HT-29 (cell line): Measurements from ENCODE around the gene CCDC71. TPM values are rescaled to one million over a fixed set of nuclear protein-coding genes. Genes with fewer than 3 reads are reported as not detected.
A peak's percentile ranks its signal among the peaks of the same experiment; 100 is the strongest.

Source experiments
- DNase-seq: peaks from one replicate; pipeline ENCODE4 v3.0.0-alpha.2; 2015; ENCODE audit warnings: low spot score
- total RNA-seq: library from RNA; depleted of rRNA; stranded (reverse); fragments of >200 nt; shearing (Covaris generic); gene quantifications from 2 replicates; pipeline ENCODE4 v1.2.3, GENCODE V29; 2014; rRNA removed

The CCDC71 gene
- 12.4 and 19.5 TPM in 2 replicates for total RNA-seq

DNA sequence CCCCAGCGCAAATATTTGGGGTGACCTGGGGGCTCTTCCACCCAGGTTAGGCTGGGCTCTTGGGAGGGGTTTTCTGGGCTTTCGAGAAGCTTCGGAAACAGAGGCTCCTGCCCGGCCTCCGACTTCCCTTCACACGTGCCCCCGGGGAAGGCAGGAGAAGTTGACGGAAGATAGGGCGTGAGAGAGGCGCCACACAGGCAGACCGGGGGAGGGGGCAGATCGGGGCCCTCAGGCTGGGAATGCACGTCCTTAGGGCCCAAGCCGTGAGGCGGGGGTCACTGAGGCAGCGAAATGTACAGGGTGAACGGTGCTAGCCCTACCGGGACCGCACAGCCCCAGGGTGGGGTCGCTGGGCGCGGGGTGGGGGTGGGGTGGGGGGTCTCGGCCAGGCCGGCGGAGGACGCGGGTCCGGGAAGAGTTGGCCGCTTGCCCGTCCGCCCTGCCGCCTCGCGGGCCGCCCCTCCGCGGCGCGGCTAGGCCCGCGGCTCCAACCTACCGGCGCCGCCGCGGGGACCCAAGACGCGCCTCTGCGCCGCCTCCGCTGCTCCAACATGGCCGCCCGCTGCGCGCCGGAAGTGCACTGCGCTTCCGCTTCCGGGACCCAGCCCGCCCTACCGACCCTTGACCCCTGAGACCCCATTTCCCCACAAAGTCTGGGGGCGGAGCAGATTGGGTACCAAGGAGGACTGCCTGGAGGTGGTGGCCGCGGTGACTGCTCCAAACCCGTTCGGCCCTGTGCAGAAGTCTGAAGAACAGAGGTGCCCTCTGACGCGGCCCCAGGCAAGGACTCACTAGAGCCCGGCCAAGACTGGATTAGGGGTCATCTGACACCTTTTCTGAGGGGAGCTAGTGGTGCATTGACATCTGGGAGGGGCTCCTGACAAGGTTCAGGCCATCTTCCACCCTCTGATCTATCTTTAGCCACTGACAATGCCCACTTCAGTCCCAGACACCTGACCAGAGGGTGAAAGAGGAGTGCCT lies at the start of gene CCDC71:
TSS of gene CCDC71 (minus strand) at position 561 of the 981 bp plus-strand sequence. CDS start 2,123 bp downstream, outside the sequence.
- DNase-seq, result peak; percentile 32

GRCh38 chr3:49213998-49214397 lies 47.9 kb upstream of the CCDC71 start:
- no peak for DNase-seq

- DNase-seq, result no peak
Observed at GRCh38 chr3:49213541-49213943, 47.4 kb upstream of the CCDC71 start.

GRCh38 chr3:49199900-49200281 lies 33.8 kb upstream of the CCDC71 start:
- DNase-seq, result no peak

- DNase-seq, result no peak
Observed at GRCh38 chr3:49199239-49199899, 33.2 kb upstream of the CCDC71 start.

- no peak for DNase-seq
Observed at GRCh38 chr3:49198611-49199230, 32.6 kb upstream of the CCDC71 start.

- DNase-seq, result no peak
Observed at GRCh38 chr3:49198161-49198560, 32.0 kb upstream of the CCDC71 start.

GRCh38 chr3:49191741-49192140 lies 25.6 kb upstream of the CCDC71 start:
- DNase-seq, result no peak

- no peak for DNase-seq
Observed at GRCh38 chr3:49183873-49184272, 17.7 kb upstream of the CCDC71 start.

GRCh38 chr3:49182682-49183081 lies 16.6 kb upstream of the CCDC71 start:
- no peak for DNase-seq

DNA sequence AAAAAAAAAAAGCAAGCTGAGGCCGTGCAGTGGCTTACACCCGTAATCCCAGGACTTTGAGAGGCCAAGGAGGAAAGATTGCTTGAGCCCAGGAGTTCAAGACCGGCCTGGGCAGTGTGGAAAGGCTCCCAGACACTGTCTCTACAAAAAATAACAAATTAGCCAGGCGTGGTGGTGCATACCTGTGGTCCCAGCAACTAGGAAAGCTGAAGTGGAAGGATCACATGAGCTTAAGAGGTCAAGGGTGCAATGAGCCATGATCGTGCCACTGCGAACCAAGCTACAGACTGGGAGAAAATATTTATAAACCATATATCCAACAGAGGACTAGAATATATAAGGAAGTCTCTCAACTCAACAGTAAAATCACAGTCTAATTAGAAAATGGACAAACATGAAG lies 15.2 kb upstream of the CCDC71 start:
- DNase-seq, result no peak

GRCh38 chr3:49180116-49180515 lies 14.0 kb upstream of the CCDC71 start:
- DNase-seq, result no peak

DNA sequence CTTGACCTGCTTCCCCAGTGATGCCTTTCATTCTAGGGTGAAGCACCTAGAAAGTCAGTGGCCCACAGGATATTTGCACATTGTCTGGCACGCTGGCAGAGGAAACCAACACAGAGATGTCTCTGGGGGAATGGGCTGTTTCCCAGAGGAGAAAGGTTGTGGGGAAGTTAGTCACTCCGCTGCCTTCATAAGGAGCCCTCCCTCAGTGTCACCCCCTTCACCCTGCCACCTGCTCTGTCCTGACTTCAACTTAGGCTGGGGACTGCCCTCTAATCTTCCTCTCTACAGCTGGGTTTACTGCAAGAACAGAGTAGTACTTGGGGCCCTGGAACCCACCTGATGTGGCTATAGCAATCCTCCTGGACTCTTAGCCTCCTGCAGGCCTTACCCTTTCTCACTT lies 10.9 kb upstream of the CCDC71 start:
- no peak for DNase-seq

DNA sequence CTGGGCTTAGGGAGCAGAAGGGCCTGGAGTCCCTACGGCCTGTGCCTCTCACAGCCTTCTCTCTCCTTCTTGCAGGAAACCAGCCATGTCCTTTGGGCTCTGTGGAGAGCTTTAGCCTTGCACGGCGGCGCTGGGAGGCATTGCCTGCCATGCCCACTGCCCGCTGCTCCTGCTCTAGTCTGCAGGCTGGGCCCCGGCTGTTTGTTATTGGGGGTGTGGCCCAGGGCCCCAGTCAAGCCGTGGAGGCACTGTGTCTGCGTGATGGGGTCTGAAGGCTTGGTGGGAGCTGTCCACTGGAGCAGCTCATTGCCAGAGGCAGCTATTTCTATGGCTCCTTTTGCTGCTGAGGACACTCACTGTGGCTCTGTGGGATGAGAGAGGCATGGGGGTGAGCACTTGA lies 9.4 kb upstream of the CCDC71 start:
- DNase-seq, result no peak

DNA sequence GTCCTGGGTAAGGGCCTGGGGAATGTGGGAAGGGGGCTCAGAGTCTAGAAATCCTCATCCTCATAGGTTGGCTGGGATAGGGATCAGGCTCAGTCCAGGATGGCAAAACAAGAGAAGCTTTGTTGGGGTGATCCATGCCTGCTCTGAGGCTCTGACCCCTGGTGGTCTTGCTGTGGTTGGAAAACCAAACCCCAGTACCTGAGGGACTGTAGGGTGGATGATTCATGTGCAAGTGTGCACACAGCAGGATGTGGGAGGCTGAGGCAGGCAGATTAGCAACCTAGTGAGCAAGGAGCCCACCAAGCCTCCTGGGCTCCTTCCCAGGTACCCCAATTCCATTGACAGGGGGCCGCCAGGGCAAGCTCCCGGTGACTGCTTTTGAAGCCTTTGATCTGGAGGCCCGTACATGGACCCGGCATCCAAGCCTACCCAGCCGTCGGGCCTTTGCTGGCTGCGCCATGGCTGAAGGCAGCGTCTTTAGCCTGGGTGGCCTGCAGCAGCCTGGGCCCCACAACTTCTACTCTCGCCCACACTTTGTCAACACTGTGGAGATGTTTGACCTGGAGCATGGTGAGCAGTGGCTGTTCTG lies 8.4 kb upstream of the CCDC71 start:
- DNase-seq, result no peak

DNA sequence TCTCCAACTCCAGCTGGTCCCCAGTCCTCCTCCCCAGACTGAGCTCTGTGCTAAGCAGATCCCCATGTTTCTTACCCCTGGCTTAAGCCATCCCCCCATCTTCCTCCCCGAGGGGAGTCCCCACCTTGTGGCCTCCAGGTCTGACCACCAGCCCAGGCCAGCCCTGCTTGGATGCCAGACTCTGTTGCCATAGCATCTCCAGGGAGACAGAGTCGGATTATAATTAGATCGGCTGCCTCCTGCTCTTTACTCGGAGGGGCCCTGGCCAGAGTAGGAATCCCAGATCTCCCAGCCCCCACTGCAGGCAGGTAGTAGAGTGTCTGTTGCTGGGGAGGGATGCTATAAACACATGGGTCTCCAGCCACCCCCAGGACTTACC lies 7.7 kb upstream of the CCDC71 start:
- DNase-seq, result no peak

GRCh38 chr3:49173116-49173791 lies 7.1 kb upstream of the CCDC71 start:
- DNase-seq, result no peak

- no peak for DNase-seq
Observed at GRCh38 chr3:49172551-49173041, 6.5 kb upstream of the CCDC71 start.

GRCh38 chr3:49171775-49172500 lies 5.8 kb upstream of the CCDC71 start:
- DNase-seq, result no peak

DNA sequence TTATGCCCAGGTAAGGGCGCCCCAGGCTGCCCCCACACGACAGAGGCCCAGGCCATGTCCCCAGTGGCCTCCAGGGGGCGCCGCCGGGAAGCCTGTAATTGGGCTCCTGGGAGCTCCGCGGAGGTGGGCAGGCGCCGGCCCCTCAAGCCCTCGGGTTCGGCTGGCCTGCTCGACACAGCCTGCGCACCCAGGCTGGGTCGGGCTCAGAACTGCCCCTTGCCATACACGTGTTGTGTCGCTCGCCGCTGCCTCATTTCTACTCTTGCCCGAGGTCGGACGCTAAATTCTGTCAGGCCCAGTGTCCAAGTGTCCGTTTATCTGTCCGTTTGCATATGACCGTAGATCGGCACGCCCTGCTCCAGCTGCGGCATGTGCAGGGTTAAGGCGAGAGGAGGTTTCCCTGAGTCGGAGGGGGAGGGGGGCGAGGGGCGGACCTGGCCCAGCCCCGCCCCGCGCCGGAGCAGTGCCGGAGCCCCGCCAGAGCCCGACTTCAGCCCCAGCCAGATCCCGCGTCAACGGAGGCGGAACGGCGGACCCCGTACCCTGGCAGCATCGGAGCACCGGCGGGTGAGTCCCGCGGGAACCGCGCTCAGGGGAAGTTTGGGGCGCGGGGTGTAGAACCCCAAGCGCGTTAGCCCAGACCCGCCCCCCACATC lies 5.1 kb upstream of the CCDC71 start, which contains the start of gene KLHDC8B:
TSS of gene KLHDC8B (plus strand) at position 480 of the 656 bp plus-strand sequence. CDS start 1,172 bp downstream, outside the sequence.
- DNase-seq, result peak; percentile 58
